A549 (cell line): ENCODE data around the gene AKR1C8. TPM values are rescaled to one million over a fixed set of nuclear protein-coding genes. Genes with fewer than 3 reads are reported as not detected.
A peak's percentile ranks its signal among the peaks of the same experiment; 100 is the strongest.

Experiments
- ATAC-seq, 2 experiments: fragments of 200-7000 bp in 1 of 2; fragments of >200 bp in 1 of 2; cut with Nextera tagmentation in 1 of 2; cut with Tn5 transposase in 1 of 2; 3 replicates each; pipeline versions ENCODE4 v1.8.0 to v1.9.1; 2018 to 2020; ENCODE audit warnings: mild to moderate bottlenecking in 1 of 2, moderate library complexity in 1 of 2
- CTCF ChIA-PET: fragments of 300-600 bp; sonication (Branson Sonifier 250); formaldehyde crosslinking; extraction: SDS; loops from one replicate; lab custom pipeline; 2021; ENCODE audit warnings: antibody characterized with exemption, inconsistent platforms; lab: Yijun Ruan, JAX
- POLR2A ChIA-PET: fragments of 350-600 bp; formaldehyde crosslinking; extraction: SDS; loops from one replicate; lab custom pipeline; 2021; ENCODE audit warnings: antibody characterized with exemption, inconsistent platforms; lab: Yijun Ruan, JAX
- DNase-seq, 2 experiments: peaks; one replicate each; pipeline versions ENCODE4 v3.0.0 to v3.0.0-alpha.2; 2011 to 2016; ENCODE audit warnings: low read depth in 1 of 2, low spot score in 1 of 2
- FAIRE-seq: peaks from 2 replicates; lab custom pipeline; 2011; peaks lifted over from hg19 to GRCh38; lab: Jason Lieb, UNC
- H3K27ac ChIP-seq, 2 experiments: fragments of >200 bp; sonication (Bioruptor Twin); formaldehyde crosslinking; 3 replicates each; pipeline ENCODE4 v1.5.1; 2016 to 2017
- H3K4me1 ChIP-seq: fragments of >200 bp; sonication (Bioruptor Twin); formaldehyde crosslinking; 3 replicates; pipeline ENCODE4 v1.6.1; 2016
- H3K4me2 ChIP-seq: fragments of >200 bp; sonication (Bioruptor Twin); formaldehyde crosslinking; 3 replicates; pipeline ENCODE4 v1.6.1; 2016
- H3K4me3 ChIP-seq: fragments of >200 bp; sonication (Bioruptor Twin); formaldehyde crosslinking; 3 replicates; pipeline ENCODE4 v1.5.1; 2016
- H3K9me3 ChIP-seq: fragments of >200 bp; sonication (Bioruptor Twin); formaldehyde crosslinking; 3 replicates; pipeline ENCODE4 v1.6.1; 2016
- CBX8 ChIP-seq: fragments of 200-600 bp; sonication (generic); IDR thresholded peaks from 2 replicates; pipeline ENCODE4 v1.6.1; 2016
- CEBPB ChIP-seq, 2 experiments: fragments of >200 bp in 1 of 2; sonication (Bioruptor Twin) in 1 of 2; formaldehyde crosslinking in 1 of 2; IDR thresholded peaks; 2 replicates each; pipeline ENCODE4 v1.6.1; 2012 to 2016
- EP300 ChIP-seq, 2 experiments: fragments of >200 bp; sonication (Bioruptor Twin); formaldehyde crosslinking; IDR thresholded peaks; 2 replicates in 1 of 2; 3 replicates in 1 of 2; pipeline ENCODE4 v1.6.1; 2016 to 2017
- FOXS1 ChIP-seq: fragments of 250-450 bp; sonication (Bioruptor Pico); IDR thresholded peaks from 2 replicates; pipeline ENCODE4 v1.5.0; 2020; ENCODE audit warnings: mild to moderate bottlenecking, moderate library complexity
- HDAC2 ChIP-seq: fragments of 200-600 bp; sonication (generic); IDR thresholded peaks from 2 replicates; pipeline ENCODE4 v1.6.1; 2016
- HEYL ChIP-seq: fragments of 250-450 bp; sonication (Bioruptor Pico); IDR thresholded peaks from 2 replicates; pipeline ENCODE4 v1.8.0; 2021; ENCODE audit warnings: mild to moderate bottlenecking, moderate library complexity
- HOXA7 ChIP-seq: fragments of 250-450 bp; sonication (Bioruptor Pico); IDR thresholded peaks from 2 replicates; pipeline ENCODE4 v1.5.0; 2020; ENCODE audit warnings: mild to moderate bottlenecking, moderate library complexity
- HOXB5 ChIP-seq: fragments of 250-450 bp; sonication (Bioruptor Pico); IDR thresholded peaks from 2 replicates; pipeline ENCODE4 v1.5.0; 2020; ENCODE audit warnings: mild to moderate bottlenecking, moderate library complexity
- JUNB ChIP-seq: fragments of >200 bp; sonication (Bioruptor Twin); formaldehyde crosslinking; IDR thresholded peaks from 2 replicates; pipeline ENCODE4 v1.6.1; 2016
- KDM1A ChIP-seq: fragments of 200-600 bp; sonication (generic); IDR thresholded peaks from 2 replicates; pipeline ENCODE4 v1.6.1; 2016; ENCODE audit warnings: low read depth, mild to moderate bottlenecking
- KDM5A ChIP-seq: fragments of 200-600 bp; sonication (generic); IDR thresholded peaks from 2 replicates; pipeline ENCODE4 v1.6.1; 2016; ENCODE audit warnings: antibody characterized with exemption, mild to moderate bottlenecking
- MAFK ChIP-seq: fragments of 450-650 bp; IDR thresholded peaks from 2 replicates; pipeline ENCODE4 v1.6.1; 2014; ENCODE audit not compliant: partially characterized antibody
- MAZ ChIP-seq: fragments of 150-350 bp; IDR thresholded peaks from 2 replicates; pipeline ENCODE4 v1.6.1; 2014; ENCODE audit warnings: antibody characterized with exemption, low read depth, low read length, borderline replicate concordance
- MYC ChIP-seq: IDR thresholded peaks from 2 replicates; pipeline ENCODE4 v1.6.1; 2012; ENCODE audit warnings: mild to moderate bottlenecking, inconsistent platforms, low read length, improper control_type of control experiment, borderline replicate concordance
- NFE2L2 ChIP-seq: fragments of 150-350 bp; conservative IDR thresholded peaks from 2 replicates; pipeline ENCODE4 v1.6.1; 2014; ENCODE audit warnings: low read length
- PHF8 ChIP-seq: fragments of 200-600 bp; sonication (generic); IDR thresholded peaks from 2 replicates; pipeline ENCODE4 v1.6.1; 2016; ENCODE audit warnings: low read depth, mild to moderate bottlenecking, antibody characterized with exemption, moderate library complexity, borderline replicate concordance
- RARB ChIP-seq: fragments of 250-450 bp; sonication (Bioruptor Pico); IDR thresholded peaks from 2 replicates; pipeline ENCODE4 v1.8.0; 2021; ENCODE audit warnings: mild to moderate bottlenecking, moderate library complexity
- RFX5 ChIP-seq: fragments of 450-650 bp; IDR thresholded peaks from 2 replicates; pipeline ENCODE4 v1.7.1; 2014; ENCODE audit warnings: antibody characterized with exemption, mild to moderate bottlenecking, moderate library complexity
- RNF2 ChIP-seq: fragments of 200-600 bp; sonication (generic); IDR thresholded peaks from 2 replicates; pipeline ENCODE4 v1.6.1; 2016; ENCODE audit warnings: low read depth, mild to moderate bottlenecking, antibody characterized with exemption, moderate library complexity, borderline replicate concordance
- SMC3 ChIP-seq: fragments of >200 bp; sonication (Bioruptor Twin); formaldehyde crosslinking; IDR thresholded peaks from 3 replicates; pipeline ENCODE4 v1.6.1; 2018; ENCODE audit warnings: inconsistent platforms
- SREBF2 ChIP-seq: fragments of 450-650 bp; IDR thresholded peaks from 2 replicates; pipeline ENCODE4 v1.6.1; 2014; ENCODE audit warnings: mild to moderate bottlenecking, moderate library complexity
- TFCP2L1 ChIP-seq: fragments of 250-450 bp; sonication (Bioruptor Pico); IDR thresholded peaks from 2 replicates; pipeline ENCODE4 v1.5.0; 2021; ENCODE audit warnings: mild to moderate bottlenecking
- ZFP36 ChIP-seq: fragments of 450-650 bp; IDR thresholded peaks from 2 replicates; pipeline ENCODE4 v1.6.1; 2014; ENCODE audit warnings: borderline replicate concordance; ENCODE audit not compliant: partially characterized antibody
- WGBS: methylation state at CpG from one replicate; pipeline ENCODE4 v1.1.6; 2017; ENCODE audit errors: missing lambda C conversion rate; 5-methylcytosine and 5-hydroxymethylcytosine counted together
- polyA plus RNA-seq, 4 experiments: library from polyadenylated mRNA; depleted of rRNA in 3 of 4; stranded (reverse); fragments of >200 nt; fragmentation: RNase III in 1 of 4; extraction: RNeasy Plus Mini Kit Qiagen cat#74134 plus additional on column Dnase treatment in 1 of 4; gene quantifications; 2 replicates in 3 of 4; 3 replicates in 1 of 4; pipeline ENCODE4 v1.2.3, GENCODE V29; 2011 to 2017
- TF ChIP-seq, protein P1 (sequence below): IDR thresholded peaks from 2 replicates; pipeline ENCODE4 v1.6.1; 2012
- TF ChIP-seq, protein P2 (sequence below): fragments of >200 bp; sonication (Bioruptor Twin); formaldehyde crosslinking; IDR thresholded peaks from 3 replicates; pipeline ENCODE4 v1.5.1; 2016
- TF ChIP-seq, protein P3 (sequence below): fragments of 250-450 bp; sonication (Bioruptor Pico); IDR thresholded peaks from 2 replicates; pipeline ENCODE4 v1.5.0; 2021; ENCODE audit warnings: mild to moderate bottlenecking, moderate library complexity, borderline replicate concordance
- TF ChIP-seq, protein P4 (sequence below): IDR thresholded peaks from 2 replicates; pipeline ENCODE4 v1.6.1; 2012
- TF ChIP-seq, protein P5 (sequence below): fragments of 250-450 bp; sonication (Bioruptor Pico); IDR thresholded peaks from 2 replicates; pipeline ENCODE4 v1.5.0; 2020; ENCODE audit warnings: low read depth, mild to moderate bottlenecking, moderate library complexity
- TF ChIP-seq, protein P6 (sequence below): fragments of >200 bp; sonication (Bioruptor Twin); formaldehyde crosslinking; IDR thresholded peaks from 3 replicates; pipeline ENCODE4 v1.6.1; 2016

Gene AKR1C8
- polyA plus RNA-seq, 2 of the 4 experiments (the other 2 are of a cell fraction) = 0.10 to 0.62 TPM

DNA sequence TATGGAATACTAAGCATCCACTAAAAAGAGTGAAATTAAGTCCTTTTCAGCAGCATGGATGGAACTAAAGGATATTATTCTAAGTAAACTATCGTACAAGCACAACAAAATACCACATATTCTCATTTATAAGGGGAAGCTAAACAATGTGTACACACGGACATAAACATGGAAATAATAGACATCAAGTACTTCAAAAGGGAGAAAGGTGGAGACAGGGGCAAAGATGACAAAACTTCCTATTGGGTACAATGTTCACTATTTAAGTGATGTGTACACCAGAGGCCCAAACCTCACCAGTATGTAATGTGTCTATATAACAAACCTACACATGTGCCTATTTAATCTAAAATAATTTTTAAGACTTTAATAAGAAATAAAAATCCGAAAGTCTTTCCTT is 9.5 kb upstream of the AKR1C8 start:
- DNase-seq = no peak
- Histone ChIP-seq H3K9me3 (peaks cover 23% of the 10 kb centered on the region), H3K27ac (peak overlapping the region; percentile 86 to 89; a peak in 5 of 6 replicates), H3K4me1 (peaks cover 24% of the 10 kb centered on the region), H3K4me2 (no peak overlapping the region), H3K4me3 (no peak overlapping the region)
- ChIA-PET POLR2A (no interaction called here), CTCF (interaction anchor here (1.0 to 3.7 kb wide), 3 partner anchors 36 to 344 kb away, joined by 3 to 10 read pairs (median 9); no protein-coding TSS in a partner anchor)
- FAIRE-seq = no peak
- 86% methylated on average over 3 of the region's 3 CpGs for WGBS
- ATAC-seq = no peak
- TF ChIP-seq RFX5 = no peak
- 0 out of 2 replicates have a peak, but pooled peaks have one; percentile 16 for TF ChIP-seq JUNB
- no peak for TF ChIP-seq SREBF2
- no peak for TF ChIP-seq PHF8

DNA sequence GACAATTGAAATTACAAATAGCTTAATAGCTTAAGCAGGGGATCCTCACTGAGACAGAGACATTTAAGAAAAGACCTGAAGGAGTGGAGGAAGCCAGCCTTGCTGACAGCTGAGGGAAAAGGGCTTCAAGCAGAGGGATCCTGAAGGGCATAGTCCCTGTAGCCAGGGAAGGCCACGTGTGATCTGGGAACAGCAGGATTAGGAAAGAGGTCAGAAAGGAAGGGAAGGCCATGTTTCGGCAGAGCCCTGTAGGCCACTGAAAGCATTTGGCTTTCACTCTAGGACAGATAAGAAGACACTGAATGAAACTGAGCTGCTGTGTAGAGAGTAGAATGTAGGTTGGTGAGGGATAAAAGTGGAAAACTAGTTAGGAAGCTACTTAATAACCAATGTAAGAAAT is 3.4 kb upstream of the AKR1C8 start:
- no peak overlapping the region for H3K4me2 ChIP-seq
- ChIA-PET CTCF (interaction anchor here (0.6 to 1.1 kb wide), 4 partner anchors 8 to 121 kb away, joined by 3 to 4 read pairs (median 3); no protein-coding TSS in a partner anchor), POLR2A (no interaction called here)
- no peak for ATAC-seq
- H3K9me3 ChIP-seq = 0 out of 3 replicates have a peak, but pooled peaks cover 2% of the 10 kb centered on the region
- peaks cover 7% of the 10 kb centered on the region; the same call in 2 of the 3 replicates for H3K4me1 ChIP-seq
- TF ChIP-seq MAZ = no peak
- no peak for TF ChIP-seq EP300 (IDR thresholded peaks at IDR 0.05)
- TF ChIP-seq SMC3 = no peak
- TF ChIP-seq MYC = no peak
- no peak for TF ChIP-seq HOXB5 (CRISPR knock-in tag)
- no peak for TF ChIP-seq HEYL
- TF ChIP-seq CBX8 = no peak
- no peak for TF ChIP-seq ZFP36
- TF ChIP-seq, protein P1, sequence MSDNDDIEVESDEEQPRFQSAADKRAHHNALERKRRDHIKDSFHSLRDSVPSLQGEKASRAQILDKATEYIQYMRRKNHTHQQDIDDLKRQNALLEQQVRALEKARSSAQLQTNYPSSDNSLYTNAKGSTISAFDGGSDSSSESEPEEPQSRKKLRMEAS = no peak
- TF ChIP-seq, protein P2, sequence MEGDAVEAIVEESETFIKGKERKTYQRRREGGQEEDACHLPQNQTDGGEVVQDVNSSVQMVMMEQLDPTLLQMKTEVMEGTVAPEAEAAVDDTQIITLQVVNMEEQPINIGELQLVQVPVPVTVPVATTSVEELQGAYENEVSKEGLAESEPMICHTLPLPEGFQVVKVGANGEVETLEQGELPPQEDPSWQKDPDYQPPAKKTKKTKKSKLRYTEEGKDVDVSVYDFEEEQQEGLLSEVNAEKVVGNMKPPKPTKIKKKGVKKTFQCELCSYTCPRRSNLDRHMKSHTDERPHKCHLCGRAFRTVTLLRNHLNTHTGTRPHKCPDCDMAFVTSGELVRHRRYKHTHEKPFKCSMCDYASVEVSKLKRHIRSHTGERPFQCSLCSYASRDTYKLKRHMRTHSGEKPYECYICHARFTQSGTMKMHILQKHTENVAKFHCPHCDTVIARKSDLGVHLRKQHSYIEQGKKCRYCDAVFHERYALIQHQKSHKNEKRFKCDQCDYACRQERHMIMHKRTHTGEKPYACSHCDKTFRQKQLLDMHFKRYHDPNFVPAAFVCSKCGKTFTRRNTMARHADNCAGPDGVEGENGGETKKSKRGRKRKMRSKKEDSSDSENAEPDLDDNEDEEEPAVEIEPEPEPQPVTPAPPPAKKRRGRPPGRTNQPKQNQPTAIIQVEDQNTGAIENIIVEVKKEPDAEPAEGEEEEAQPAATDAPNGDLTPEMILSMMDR = no peak
- no peak for TF ChIP-seq FOXS1 (CRISPR knock-in tag)
- TF ChIP-seq, protein P3, sequence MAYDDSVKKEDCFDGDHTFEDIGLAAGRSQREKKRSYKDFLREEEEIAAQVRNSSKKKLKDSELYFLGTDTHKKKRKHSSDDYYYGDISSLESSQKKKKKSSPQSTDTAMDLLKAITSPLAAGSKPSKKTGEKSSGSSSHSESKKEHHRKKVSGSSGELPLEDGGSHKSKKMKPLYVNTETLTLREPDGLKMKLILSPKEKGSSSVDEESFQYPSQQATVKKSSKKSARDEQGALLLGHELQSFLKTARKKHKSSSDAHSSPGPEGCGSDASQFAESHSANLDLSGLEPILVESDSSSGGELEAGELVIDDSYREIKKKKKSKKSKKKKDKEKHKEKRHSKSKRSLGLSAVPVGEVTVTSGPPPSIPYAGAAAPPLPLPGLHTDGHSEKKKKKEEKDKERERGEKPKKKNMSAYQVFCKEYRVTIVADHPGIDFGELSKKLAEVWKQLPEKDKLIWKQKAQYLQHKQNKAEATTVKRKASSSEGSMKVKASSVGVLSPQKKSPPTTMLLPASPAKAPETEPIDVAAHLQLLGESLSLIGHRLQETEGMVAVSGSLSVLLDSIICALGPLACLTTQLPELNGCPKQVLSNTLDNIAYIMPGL = no peak
- TF ChIP-seq RNF2 = no peak
- TF ChIP-seq, all 56 proteins: peak for 0
- no peak for DNase-seq
- H3K4me3 ChIP-seq = no peak overlapping the region
- WGBS = 82% methylated on average over 2 of the region's 2 CpGs
- H3K27ac ChIP-seq = peak overlapping the region in 1 of 2 experiments; percentile 59; a peak in 3 of 6 replicates
- peak; percentile 89 for FAIRE-seq

DNA sequence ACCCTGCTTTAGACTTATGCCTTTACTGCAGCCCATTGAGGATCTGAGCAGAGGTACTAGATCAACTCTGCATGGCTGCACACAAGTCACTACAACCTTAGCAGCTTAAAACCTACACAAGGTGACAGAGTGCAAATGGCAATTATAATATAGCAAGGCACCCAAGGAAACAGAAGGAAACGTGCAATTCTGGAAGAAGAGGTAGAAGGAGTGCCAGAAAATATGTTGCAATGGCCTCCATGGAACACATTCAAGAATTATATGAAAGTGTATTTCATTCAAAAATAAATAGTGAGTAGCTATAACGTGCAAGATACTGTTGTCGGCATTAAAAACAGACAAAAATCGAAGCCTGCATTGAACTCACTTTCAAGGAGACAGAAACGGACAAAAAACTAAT is 2.9 kb upstream of the AKR1C8 start:
- ATAC-seq (no peak), FAIRE-seq (no peak), DNase-seq (no peak)
- no peak overlapping the region for H3K4me2 ChIP-seq
- CTCF ChIA-PET = interaction anchor here (0.7 to 1.5 kb wide), 4 partner anchors 8 to 338 kb away, joined by 3 to 4 read pairs (median 4); no protein-coding TSS in a partner anchor
- H3K9me3 ChIP-seq = 0 out of 3 replicates have a peak, but pooled peaks cover 2% of the 10 kb centered on the region
- POLR2A ChIA-PET = no interaction called here
- H3K4me3 ChIP-seq = no peak overlapping the region
- WGBS = 74% methylated on average over 5 of the region's 5 CpGs
- H3K4me1 ChIP-seq = peaks cover 7% of the 10 kb centered on the region; the same call in 2 of the 3 replicates
- peak overlapping the region in 1 of 2 experiments; percentile 59; a peak in 2 of 6 replicates for H3K27ac ChIP-seq
- TF ChIP-seq KDM5A (no peak), PHF8 (no peak), RFX5 (no peak), TFCP2L1 (no peak), MAFK (no peak), NFE2L2 (no peak), HOXA7 (CRISPR knock-in tag) (no peak), KDM1A (no peak), HDAC2 (no peak), CEBPB (IDR thresholded peaks at IDR 0.05) (no peak), SREBF2 (no peak), RARB (CRISPR knock-in tag) (no peak)
- TF ChIP-seq, protein P4, sequence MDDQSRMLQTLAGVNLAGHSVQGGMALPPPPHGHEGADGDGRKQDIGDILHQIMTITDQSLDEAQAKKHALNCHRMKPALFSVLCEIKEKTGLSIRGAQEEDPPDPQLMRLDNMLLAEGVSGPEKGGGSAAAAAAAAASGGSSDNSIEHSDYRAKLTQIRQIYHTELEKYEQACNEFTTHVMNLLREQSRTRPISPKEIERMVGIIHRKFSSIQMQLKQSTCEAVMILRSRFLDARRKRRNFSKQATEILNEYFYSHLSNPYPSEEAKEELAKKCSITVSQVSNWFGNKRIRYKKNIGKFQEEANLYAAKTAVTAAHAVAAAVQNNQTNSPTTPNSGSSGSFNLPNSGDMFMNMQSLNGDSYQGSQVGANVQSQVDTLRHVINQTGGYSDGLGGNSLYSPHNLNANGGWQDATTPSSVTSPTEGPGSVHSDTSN = no peak
- TF ChIP-seq, protein P5, sequence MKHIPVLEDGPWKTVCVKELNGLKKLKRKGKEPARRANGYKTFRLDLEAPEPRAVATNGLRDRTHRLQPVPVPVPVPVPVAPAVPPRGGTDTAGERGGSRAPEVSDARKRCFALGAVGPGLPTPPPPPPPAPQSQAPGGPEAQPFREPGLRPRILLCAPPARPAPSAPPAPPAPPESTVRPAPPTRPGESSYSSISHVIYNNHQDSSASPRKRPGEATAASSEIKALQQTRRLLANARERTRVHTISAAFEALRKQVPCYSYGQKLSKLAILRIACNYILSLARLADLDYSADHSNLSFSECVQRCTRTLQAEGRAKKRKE (CRISPR knock-in tag) = no peak
- TF ChIP-seq, protein P6, sequence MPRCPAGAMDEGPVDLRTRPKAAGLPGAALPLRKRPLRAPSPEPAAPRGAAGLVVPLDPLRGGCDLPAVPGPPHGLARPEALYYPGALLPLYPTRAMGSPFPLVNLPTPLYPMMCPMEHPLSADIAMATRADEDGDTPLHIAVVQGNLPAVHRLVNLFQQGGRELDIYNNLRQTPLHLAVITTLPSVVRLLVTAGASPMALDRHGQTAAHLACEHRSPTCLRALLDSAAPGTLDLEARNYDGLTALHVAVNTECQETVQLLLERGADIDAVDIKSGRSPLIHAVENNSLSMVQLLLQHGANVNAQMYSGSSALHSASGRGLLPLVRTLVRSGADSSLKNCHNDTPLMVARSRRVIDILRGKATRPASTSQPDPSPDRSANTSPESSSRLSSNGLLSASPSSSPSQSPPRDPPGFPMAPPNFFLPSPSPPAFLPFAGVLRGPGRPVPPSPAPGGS = no peak
